ENCODE results near the gene SULT6B1.

The SULT6B1 gene

DNA sequence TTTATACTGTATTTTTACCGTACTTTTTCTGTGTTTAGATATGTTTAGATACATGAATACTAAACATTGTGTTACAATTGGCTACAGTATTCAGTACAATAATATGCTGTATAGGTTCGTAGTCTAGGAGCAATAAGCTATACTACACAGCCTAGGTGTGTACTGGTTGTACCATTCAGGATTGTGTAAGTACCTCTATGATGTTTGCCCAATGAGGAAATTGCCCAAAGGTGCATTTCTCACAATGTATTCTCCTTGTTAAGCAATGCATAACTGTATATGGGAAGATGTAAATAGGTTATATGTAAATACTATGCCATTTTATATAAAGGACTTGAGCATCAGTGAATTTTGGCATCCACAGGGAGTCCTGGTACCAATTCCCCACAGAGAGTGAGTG, 42.4 kb downstream of the SULT6B1 start:
- DNase-seq = no peak

DNA sequence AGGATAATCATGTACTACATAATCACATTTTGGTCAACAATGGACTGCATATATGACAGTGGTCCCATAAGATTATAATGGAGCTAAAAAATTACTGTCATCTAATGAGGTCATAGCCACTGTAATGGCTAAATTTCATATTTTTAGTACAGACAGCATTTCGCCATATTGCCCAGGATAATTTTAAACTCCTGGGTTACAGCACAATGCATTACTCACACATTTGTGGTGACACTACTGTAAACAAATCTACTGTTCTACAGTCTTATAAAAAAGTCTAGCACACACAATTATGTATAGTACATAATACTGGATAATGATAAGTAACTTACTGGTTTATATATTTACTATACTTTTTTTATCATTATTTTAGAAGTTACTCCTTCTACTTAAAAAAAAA, 44.5 kb downstream of the SULT6B1 start:
- no peak for DNase-seq

DNA sequence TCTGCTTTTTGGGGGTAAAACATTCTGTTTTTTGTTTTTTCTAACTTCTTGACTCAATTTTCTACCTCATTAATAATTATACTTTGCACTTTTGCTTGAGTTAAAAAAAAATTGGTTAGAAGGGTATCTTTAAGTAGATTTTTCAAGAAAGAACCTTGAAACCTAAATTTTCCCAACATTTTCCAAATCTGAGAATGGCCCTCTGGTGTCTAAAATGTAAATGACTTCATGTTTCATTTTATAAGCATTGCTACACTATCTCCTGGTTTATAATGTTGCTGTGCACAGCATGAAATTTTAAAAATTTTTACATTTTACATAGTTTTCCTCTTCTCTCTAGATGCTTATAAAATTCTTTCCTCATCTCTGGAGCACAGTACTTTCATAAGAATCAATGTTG, 45.9 kb downstream of the SULT6B1 start:
- no peak for DNase-seq

- DNase-seq = no peak
Measured at GRCh38 chr2:37132914-37133313, 55.6 kb downstream of the SULT6B1 start.

DNA sequence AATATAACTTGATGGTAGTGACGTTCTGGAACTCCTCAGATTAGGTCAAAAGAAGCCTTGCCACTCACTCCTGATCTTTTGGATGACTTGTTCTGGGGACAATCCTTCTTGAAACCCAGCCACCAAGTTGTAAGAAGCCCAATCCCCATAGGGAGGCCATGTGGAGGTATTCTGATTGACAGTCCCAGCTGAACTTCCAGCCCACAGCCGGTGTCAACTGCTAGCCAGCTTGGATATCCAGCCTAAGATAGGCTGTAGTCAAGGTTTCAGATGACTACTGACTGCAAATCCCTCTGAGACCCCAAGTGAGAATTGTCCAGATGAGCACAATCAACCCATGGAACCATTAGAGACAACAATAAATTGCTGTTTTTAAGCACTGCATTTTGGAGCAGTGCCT, 63.1 kb downstream of the SULT6B1 start:
- DNase-seq = no peak

- no peak for DNase-seq
Measured at GRCh38 chr2:37119157-37119556, 69.3 kb downstream of the SULT6B1 start.
